SK-N-SH treated with all-trans-retinoic acid at 6 μM for 48 hours (cell line): ENCODE results near the gene ATXN10.

ENCODE experiments used
- CREB5 ChIP-seq: fragments of 250-450 bp; sonication (Bioruptor Pico); IDR thresholded peaks from 2 replicates; pipeline ENCODE4 v1.5.1; 2020; ENCODE audit warnings: low read depth, mild to moderate bottlenecking, moderate library complexity
- ISL1 ChIP-seq: fragments of 250-450 bp; sonication (Bioruptor Pico); IDR thresholded peaks from 2 replicates; pipeline ENCODE4 v2.1.2; 2022; ENCODE audit warnings: mild to moderate bottlenecking, moderate library complexity
- OSR1 ChIP-seq: fragments of 250-450 bp; sonication (Bioruptor Pico); IDR thresholded peaks from 2 replicates; pipeline ENCODE4 v1.8.0; 2022; ENCODE audit warnings: moderate library complexity, mild to moderate bottlenecking, inconsistent platforms
- PPARA ChIP-seq: fragments of 250-450 bp; sonication (Bioruptor Pico); IDR thresholded peaks from 2 replicates; pipeline ENCODE4 v1.5.0; 2020; ENCODE audit warnings: mild to moderate bottlenecking, borderline replicate concordance
- TOX ChIP-seq: fragments of 250-450 bp; sonication (Bioruptor Pico); IDR thresholded peaks from 2 replicates; pipeline ENCODE4 v1.8.0; 2021; ENCODE audit warnings: mild to moderate bottlenecking, moderate library complexity, borderline replicate concordance
- ZFP3 ChIP-seq: fragments of 250-450 bp; sonication (Bioruptor Pico); IDR thresholded peaks from 2 replicates; pipeline ENCODE4 v1.5.0; 2020; ENCODE audit warnings: mild to moderate bottlenecking, moderate library complexity
- ZFP30 ChIP-seq: fragments of 450-650 bp; formaldehyde crosslinking; IDR thresholded peaks from 2 replicates; pipeline ENCODE4 v1.5.0; 2022; ENCODE audit warnings: mild to moderate bottlenecking, moderate library complexity
- ZNF8 ChIP-seq: fragments of 450-650 bp; formaldehyde crosslinking; IDR thresholded peaks from 2 replicates; pipeline ENCODE4 v1.5.0; 2020; ENCODE audit warnings: mild to moderate bottlenecking, moderate library complexity
- TF ChIP-seq, protein P1 (sequence below): fragments of 250-450 bp; sonication (Bioruptor Pico); IDR thresholded peaks from 2 replicates; pipeline ENCODE4 v1.8.0; 2020; ENCODE audit warnings: mild to moderate bottlenecking, moderate library complexity, borderline replicate concordance

- no peak for TF ChIP-seq CREB5 (CRISPR knock-in tag)
- TF ChIP-seq, protein P1, sequence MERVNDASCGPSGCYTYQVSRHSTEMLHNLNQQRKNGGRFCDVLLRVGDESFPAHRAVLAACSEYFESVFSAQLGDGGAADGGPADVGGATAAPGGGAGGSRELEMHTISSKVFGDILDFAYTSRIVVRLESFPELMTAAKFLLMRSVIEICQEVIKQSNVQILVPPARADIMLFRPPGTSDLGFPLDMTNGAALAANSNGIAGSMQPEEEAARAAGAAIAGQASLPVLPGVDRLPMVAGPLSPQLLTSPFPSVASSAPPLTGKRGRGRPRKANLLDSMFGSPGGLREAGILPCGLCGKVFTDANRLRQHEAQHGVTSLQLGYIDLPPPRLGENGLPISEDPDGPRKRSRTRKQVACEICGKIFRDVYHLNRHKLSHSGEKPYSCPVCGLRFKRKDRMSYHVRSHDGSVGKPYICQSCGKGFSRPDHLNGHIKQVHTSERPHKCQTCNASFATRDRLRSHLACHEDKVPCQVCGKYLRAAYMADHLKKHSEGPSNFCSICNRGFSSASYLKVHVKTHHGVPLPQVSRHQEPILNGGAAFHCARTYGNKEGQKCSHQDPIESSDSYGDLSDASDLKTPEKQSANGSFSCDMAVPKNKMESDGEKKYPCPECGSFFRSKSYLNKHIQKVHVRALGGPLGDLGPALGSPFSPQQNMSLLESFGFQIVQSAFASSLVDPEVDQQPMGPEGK (CRISPR knock-in tag): no peak
- TF ChIP-seq OSR1: no peak
- TF ChIP-seq ZFP3 (CRISPR knock-in tag): no peak
- TF ChIP-seq TOX: no peak
- no peak for TF ChIP-seq ISL1 (CRISPR knock-in tag)
- no peak for TF ChIP-seq ZFP30 (CRISPR knock-in tag)
- no peak for TF ChIP-seq ZNF8 (CRISPR knock-in tag)
- no peak for TF ChIP-seq PPARA (CRISPR knock-in tag)
Measured at GRCh38 chr22:45750626-45751025, 79.0 kb downstream of the ATXN10 start.
